ENCODE measurements around the gene SLFN11.

Gene SLFN11

GRCh38 chr17:35376245-35376644 lies 2.8 kb upstream of the SLFN11 start:
- no peak overlapping the region for H3K27ac ChIP-seq (ENCODE audit: low read depth, low read length, poor library complexity, severe bottlenecking)
- no peak overlapping the region for H2AFZ ChIP-seq (ENCODE audit: low read length)
- H3K79me2 ChIP-seq (ENCODE audit: insufficient read depth, low read length) = no peaks in the 10 kb centered on the region
- no peak overlapping the region for H3K9ac ChIP-seq (ENCODE audit: low read length)
- no peaks in the 10 kb centered on the region for H3K9me3 ChIP-seq (ENCODE audit: low read length)
- H3K4me1 ChIP-seq (ENCODE audit: insufficient read depth, low read length, severe bottlenecking) = peaks cover 5% of the 10 kb centered on the region
- no peak overlapping the region for H3K4me2 ChIP-seq (ENCODE audit: low read length)
- no peaks in the 10 kb centered on the region; the same call in 1 of the 2 replicates for H3K27me3 ChIP-seq (ENCODE audit: insufficient read depth, low read length)
- no peaks in the 10 kb centered on the region for H3K36me3 ChIP-seq (ENCODE audit: insufficient read depth, low read length)
- no peaks in the 10 kb centered on the region for H3F3A ChIP-seq (ENCODE audit: insufficient read depth, low read length)
- no peaks in the 10 kb centered on the region for H4K20me1 ChIP-seq (ENCODE audit: insufficient read depth, low read length)
- TF ChIP-seq CTCF (IDR thresholded peaks at IDR 0.05; ENCODE audit: low read length) (no peak), EZH2 (IDR thresholded peaks at IDR 0.05; ENCODE audit: borderline replicate concordance, low read length) (no peak)
- H3K9me2 ChIP-seq (ENCODE audit: low read depth, low read length) = no peaks in the 10 kb centered on the region
- H3K4me3 ChIP-seq (ENCODE audit: low read depth, low read length, poor library complexity, severe bottlenecking) = no peak overlapping the region

GRCh38 chr17:35374766-35375344 lies 1.4 kb upstream of the SLFN11 start:
- Histone ChIP-seq H3K4me2 (ENCODE audit: low read length) (peak overlapping the region; percentile 64), H2AFZ (ENCODE audit: low read length) (no peak overlapping the region)

GRCh38 chr17:35373984-35374765 lies 754 bp upstream of the SLFN11 start:
- Histone ChIP-seq H3K79me2 (ENCODE audit: insufficient read depth, low read length) (no peaks in the 10 kb centered on the region), H3F3A (ENCODE audit: insufficient read depth, low read length) (no peaks in the 10 kb centered on the region), H3K27me3 (ENCODE audit: insufficient read depth, low read length) (peaks cover 5% of the 10 kb centered on the region; the same call in 1 of the 2 replicates), H3K27ac (ENCODE audit: low read depth, low read length, poor library complexity, severe bottlenecking) (no peak overlapping the region), H3K4me2 (ENCODE audit: low read length) (peak overlapping the region; percentile 64), H3K36me3 (ENCODE audit: insufficient read depth, low read length) (no peaks in the 10 kb centered on the region), H3K9me2 (ENCODE audit: low read depth, low read length) (no peaks in the 10 kb centered on the region), H3K4me3 (ENCODE audit: low read depth, low read length, poor library complexity, severe bottlenecking) (peak overlapping the region; percentile 45), H2AFZ (ENCODE audit: low read length) (no peak overlapping the region), H3K9me3 (ENCODE audit: low read length) (0 out of 2 replicates have a peak, but pooled peaks cover 3% of the 10 kb centered on the region), H3K4me1 (ENCODE audit: insufficient read depth, low read length, severe bottlenecking) (peaks cover 5% of the 10 kb centered on the region), H3K9ac (ENCODE audit: low read length) (no peak overlapping the region), H4K20me1 (ENCODE audit: insufficient read depth, low read length) (no peaks in the 10 kb centered on the region)
- no peak for TF ChIP-seq CTCF (IDR thresholded peaks at IDR 0.05; ENCODE audit: low read length)
- no peak for TF ChIP-seq EZH2 (IDR thresholded peaks at IDR 0.05; ENCODE audit: borderline replicate concordance, low read length)

More at GRCh38 chr17:35374766-35375344, 1.4 kb upstream of the SLFN11 start:
- no peak overlapping the region for H3K9ac ChIP-seq (ENCODE audit: low read length)
- TF ChIP-seq EZH2 (IDR thresholded peaks at IDR 0.05; ENCODE audit: borderline replicate concordance, low read length) (no peak), CTCF (IDR thresholded peaks at IDR 0.05; ENCODE audit: low read length) (no peak)
- 0 out of 2 replicates have a peak, but pooled peaks cover 2% of the 10 kb centered on the region for H3K9me3 ChIP-seq (ENCODE audit: low read length)
- peaks cover 4% of the 10 kb centered on the region; the same call in 1 of the 2 replicates for H3K27me3 ChIP-seq (ENCODE audit: insufficient read depth, low read length)
- H3K27ac ChIP-seq (ENCODE audit: low read depth, low read length, poor library complexity, severe bottlenecking) = no peak overlapping the region
- peaks cover 5% of the 10 kb centered on the region for H3K4me1 ChIP-seq (ENCODE audit: insufficient read depth, low read length, severe bottlenecking)
- H3F3A ChIP-seq (ENCODE audit: insufficient read depth, low read length) = no peaks in the 10 kb centered on the region
- H3K36me3 ChIP-seq (ENCODE audit: insufficient read depth, low read length) = no peaks in the 10 kb centered on the region
- no peaks in the 10 kb centered on the region for H3K9me2 ChIP-seq (ENCODE audit: low read depth, low read length)
- H4K20me1 ChIP-seq (ENCODE audit: insufficient read depth, low read length) = no peaks in the 10 kb centered on the region
- H3K4me3 ChIP-seq (ENCODE audit: low read depth, low read length, poor library complexity, severe bottlenecking) = peak overlapping the region; percentile 45
- no peaks in the 10 kb centered on the region for H3K79me2 ChIP-seq (ENCODE audit: insufficient read depth, low read length)
